Stimulated activated CD8-positive, alpha-beta memory T cell treated with anti-CD3 and anti-CD28 coated beads, Interleukin-15, amount 100 ng/mL, for 4 hours (primary cell): ENCODE results near the gene IL26.

Experiments
- DNase-seq, 2 donors: peaks; one replicate each; pipeline ENCODE4 v3.0.0-alpha.2; 2020; ENCODE audit warnings: low read depth in 2 of 2

IL26 gene

DNA sequence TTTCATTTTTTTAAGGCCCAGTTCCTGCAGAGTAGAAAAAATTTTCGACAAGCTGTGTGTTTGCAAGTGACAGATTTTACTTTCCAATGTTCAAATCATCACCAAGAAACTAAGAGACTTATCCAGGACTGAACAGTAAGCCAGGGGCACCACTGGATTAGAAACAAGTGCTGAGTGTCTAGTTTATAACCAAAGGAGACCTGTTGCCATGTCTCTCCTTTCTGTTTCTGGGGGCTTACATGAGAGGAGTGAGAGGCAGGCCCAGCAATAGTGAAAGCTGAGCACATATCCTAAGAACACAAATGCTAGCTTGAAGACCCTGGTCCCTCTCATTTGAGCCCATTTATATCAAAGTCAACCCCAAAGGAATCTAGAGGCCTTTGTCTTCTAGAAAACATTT is 69.0 kb downstream of the IL26 start:
- DNase-seq, result no peak

DNA sequence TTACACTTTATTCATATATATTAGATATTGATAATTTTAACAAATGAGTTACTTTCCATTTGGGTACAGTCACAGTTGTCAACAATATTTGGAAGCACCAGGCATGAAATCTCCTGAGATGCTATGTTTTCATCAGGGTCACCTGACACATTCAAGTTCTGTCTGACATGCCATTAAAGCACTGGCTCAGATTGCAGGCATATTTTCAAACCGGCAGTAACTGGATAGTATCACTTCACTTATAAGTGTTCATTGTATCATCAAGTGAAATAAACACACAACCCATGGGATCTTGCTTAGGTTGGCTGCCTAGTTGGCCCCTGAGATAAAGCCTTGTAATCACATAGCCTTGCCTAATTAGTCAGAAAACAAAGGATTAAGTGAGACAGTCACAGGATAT is 70.8 kb downstream of the IL26 start:
- no peak for DNase-seq
